Mucosa of gallbladder (tissue), 1 donor: ENCODE data around the gene TXLNG. TPM values are rescaled to one million over a fixed set of nuclear protein-coding genes. Genes with fewer than 3 reads are reported as not detected.

ENCODE experiments used
- DNase-seq: peaks from one replicate; pipeline ENCODE4 v3.0.0-alpha.2; 2020; ENCODE audit warnings: low spot score
- total RNA-seq: library from RNA; stranded (reverse); gene quantifications from one replicate; pipeline ENCODE4 v1.2.1, GENCODE V29; 2021
- donor health status: DM: no; HTN: no; CAD: no.

Gene TXLNG
- total RNA-seq, 1 donor from 2014 or later, result 11.6 TPM

DNA sequence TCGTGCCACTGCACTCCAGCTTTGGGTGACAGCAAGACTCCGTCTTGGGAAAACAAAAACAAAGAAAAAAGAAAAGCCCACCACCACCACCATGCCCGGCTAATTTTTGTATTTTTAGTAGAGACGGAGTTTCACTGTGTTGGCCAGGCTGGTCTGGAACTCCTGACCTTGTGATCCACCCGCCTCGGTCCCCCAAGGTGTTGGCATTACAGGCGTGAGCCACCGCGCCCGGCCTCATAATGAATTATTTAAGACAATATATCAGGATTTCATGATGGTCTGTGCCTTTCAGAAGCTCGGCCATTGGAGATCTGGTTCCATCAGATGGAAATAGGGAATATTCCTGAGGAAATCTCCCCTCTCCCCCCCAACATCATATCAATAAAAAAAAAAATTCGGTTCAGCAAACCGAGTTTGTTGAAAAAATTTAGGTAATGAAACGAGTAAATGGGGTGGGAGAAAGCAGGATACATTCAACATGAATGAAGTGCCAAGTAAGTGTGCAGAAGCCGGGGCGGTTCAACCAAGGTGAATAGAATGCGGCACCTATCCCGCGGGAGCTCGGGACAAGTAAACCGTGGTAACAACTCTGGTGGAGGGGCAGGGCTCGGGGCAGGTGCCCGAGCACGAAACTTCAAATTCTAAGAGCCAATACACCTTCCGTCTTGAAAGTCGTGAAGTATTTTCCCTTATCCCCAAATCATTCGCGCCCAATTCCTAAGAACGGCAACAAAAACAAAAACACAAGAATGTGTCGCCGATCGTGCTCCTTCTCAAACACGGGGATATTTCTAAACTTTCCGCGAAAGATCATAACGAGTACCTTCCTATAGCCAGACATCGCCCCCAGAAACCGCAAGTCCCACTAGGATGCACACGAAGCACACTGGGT is 773 bp upstream of the TXLNG start:
- DNase-seq, result no peak

DNA sequence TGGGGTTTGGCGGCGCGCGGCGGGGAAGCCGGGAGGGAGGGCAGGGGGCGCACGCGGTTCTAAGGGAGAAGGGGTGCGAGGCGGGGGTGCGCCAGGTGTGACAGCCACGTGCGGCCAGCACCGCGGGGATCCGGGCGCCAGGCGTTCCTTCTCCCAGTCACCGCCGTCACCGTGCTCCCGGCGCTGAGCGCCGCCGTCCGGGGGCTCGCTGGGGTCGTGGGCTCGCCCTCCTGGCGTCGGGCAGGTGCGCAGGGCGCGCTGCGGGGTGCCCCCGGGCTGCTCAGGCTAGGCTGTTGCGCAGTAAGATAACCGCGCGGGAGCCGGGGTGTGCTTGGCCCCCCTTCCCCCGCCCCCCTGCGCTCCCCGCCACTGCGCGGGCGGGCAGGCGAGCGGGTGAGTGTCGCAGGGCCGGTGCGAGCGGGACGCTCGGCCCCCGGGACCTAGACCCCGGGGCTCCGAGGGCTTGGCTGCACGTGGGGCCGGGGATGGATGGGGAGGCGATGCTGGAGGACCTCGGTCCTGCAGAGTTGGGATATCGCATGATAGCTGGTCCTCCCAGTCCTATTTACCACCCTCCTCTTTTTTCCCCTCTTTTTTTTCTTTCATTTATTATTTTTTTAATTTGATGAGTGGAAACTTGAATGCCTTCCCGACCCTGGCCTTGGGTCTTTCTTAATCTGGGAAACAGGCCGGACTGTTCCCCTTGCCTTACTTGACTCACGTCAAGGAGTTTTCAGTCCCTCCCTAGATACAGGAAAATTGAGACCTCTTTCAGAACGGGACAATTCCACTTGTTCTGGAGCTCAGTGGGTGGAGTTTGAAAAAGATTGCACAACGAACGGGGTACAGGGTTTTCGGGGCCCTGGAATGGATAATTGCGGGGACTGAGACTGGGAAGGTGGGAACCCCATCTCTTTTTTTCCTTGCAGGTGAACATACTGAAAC is 797 bp downstream of the TXLNG start:
- no peak for DNase-seq

DNA sequence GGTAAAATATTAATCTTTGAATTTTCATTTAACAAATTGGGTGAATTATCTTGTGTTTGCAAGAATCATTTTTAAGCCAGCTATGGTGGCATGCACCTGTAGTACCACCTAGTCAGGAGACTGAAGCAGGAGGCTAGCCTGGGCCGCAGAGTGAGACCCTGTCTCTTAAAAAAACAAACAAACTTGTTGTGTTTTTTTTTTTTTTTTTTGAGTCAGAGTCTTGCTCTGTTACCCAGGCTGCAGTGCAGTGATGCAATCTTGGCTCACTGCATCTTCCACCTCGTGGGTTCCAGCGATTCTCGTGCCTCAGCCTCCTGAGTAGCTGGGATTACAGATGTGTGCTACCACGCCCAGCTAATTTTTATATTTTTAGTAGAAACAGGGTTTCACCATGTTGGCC is 2.2 kb downstream of the TXLNG start:
- no peak for DNase-seq

DNA sequence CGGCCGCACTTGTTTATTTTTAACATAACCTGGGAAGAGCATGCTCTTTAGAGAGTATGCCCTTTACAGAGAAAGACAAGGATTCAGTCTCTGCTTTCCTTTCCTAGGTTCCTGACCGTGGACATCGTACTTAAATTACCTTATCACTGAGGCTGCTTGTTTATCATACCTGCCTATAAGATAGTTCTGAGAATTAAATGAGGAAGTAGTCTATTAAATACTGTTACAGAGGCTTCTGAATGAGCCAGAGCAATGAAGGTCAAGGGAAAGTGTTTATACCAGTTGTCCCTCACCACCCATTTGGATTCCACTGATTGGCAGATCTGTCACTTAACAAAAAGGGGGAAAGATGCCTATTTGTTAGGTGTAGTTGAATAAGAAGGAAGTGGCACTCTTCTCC is 10.0 kb downstream of the TXLNG start:
- no peak for DNase-seq

DNA sequence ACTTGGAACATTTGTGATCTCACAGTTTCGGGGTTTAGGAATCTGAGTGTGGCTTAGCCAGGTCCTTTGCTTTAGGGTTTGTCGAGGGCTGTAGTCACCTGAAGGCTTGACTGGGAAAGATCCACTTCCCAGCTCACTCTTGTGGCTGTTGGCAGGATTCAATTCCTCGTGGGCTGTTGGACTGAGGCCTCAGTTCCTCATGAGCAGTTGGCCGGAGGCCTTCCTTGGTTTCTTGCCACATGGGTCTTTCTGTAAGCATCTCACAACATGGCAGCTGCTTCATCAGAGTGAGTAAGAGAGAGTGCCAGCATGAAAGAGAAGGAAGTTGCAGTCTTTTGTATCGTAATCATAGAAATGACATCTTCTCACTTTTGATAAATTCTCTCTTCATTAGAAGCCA is 11.1 kb downstream of the TXLNG start:
- no peak for DNase-seq

DNA sequence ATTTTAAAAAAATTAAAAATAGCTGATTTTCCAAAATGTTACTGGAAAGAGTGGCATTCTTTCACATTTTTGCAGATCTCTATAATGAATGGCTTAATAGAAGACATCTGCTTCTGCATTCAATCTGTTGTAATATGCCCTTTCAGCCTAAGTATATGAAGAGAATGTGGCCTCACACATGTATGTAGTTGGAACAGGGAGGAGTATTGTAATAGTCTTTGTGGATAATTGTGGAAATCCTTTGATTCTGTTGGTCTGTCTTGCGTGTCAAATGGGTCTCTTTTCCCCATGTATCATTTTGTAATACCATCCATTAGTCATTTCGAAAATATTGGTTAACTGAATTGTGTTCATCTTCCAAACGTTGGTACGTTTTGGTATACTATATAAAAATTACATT is 11.6 kb downstream of the TXLNG start:
- DNase-seq, result no peak

DNA sequence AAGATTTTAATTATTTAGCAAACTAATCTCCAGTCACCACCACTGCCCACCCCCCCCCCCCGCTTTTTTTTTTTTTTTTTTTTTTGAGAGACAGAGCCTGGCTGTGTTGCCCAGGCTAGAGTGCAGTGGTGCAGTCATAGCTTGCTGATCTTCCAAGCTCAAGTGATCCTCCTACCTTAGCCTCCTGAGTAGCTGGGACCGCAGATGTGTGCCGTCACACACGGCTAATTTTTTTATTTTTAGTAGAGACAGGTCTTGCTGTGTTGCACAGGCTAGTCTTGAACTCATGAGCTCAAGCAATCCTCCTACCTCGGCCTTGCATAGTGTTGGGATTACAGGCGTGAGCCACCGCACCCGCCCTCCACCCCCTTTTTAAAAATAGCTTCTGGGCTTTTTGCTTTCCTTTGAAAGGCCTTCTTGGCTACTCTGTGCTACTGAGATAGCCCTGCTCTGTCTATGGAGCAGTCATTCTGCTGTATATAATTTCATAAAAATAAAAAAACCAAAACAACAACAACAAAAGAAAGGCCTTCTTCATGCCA is 18.7 kb downstream of the TXLNG start:
- no peak for DNase-seq

DNA sequence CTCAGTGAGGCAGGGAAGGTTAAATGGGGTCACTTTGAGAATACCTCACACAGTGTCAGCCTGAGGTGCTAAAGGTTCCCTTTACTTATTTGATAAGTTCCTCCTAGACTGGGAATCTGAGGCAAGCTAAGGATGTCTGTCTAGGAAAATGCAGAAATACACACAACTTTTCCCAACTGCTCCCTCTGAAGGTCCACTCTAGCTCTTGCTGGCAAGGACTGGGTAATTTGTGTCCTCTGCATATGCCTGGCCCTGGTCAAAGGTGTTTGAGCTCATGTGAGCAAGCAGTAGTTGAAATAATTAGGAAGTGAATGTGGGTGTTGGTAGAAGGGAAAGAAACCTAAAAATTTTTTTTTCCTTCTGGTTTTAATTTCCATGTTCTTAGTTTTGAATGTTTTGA is 21.3 kb downstream of the TXLNG start:
- DNase-seq, result no peak

DNA sequence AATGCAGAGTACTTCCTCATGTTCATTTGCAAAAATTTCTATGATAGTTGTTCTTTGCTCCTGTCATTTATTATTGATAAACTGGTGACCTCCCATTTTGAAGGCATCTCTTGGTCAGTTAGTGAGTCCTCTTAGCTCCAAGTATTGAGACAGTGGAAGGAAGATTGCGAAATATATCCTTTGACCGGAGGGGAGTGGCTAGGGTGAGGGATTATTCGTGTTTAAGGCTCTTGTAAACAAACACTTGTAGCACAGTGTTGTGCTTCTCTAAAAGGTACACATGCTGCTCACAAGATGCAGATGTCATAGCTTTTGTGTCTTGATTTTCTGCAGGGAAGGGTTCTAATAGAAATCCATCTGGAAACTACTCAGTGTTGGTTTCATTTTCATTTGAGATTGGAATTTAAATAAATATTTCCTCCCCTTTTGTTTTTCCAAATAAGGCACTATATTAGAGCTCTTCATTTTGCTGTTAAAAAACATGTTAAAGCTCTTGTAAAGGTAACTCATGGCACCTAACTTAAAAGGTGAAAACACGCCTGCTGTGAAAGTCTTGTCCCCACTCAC is 21.8 kb downstream of the TXLNG start:
- DNase-seq, result peak; percentile 65

DNA sequence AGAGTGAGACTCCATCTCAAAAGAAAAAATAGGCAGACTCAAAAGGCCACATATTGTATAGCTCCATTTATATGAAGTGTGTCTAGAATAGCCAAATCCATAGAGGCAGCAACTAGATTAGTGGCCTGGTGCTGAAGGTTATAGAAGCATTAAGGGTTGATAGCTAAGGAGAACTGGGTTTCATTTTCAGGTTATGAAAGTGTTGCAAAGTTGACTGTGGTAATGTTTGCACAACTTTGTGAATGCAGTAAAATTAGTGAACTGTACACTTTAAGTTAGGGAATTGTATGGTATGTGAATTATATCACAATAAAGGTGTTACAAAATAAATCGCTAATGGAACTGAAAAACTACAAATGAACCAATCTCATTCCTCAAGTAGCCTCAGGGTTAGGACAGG is 28.3 kb downstream of the TXLNG start:
- no peak for DNase-seq

DNA sequence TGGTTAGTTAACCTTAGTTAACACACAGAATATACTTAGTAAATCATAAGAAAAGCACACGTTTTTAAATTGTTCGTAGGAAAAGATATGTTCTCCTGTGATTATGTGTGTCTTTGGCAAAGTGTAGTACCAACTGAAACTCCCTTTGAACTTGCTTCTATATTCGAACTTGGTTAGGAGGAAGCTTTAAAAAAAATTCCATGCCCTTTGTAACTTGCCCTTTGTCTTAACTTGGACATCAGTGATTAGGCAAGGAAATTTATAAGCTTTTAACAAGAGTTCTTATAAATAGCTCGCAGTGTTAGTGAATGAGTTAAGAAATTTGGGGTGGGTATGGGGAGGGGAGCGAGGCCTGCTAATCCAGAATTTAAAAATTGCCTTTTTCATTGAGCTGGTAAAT is 33.4 kb downstream of the TXLNG start:
- no peak for DNase-seq

DNA sequence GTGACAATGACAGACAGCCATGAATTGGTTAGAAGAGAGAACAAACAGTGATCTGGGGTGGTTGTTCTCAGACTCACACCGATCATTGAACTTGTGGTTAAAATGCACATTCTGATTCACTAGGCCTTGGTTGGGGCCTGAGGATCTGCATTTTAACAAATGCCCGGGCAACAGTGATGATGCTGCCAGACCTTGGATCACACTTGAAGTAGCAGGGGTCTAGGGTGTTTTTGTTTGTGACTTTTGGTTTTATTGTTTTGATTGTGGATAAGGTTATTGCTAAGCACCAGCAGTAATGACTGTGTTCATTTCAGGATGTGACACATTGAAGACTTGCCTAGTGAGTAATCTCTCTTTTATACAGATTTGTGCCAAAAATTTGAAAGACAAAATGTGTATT is 36.5 kb downstream of the TXLNG start:
- DNase-seq, result no peak

DNA sequence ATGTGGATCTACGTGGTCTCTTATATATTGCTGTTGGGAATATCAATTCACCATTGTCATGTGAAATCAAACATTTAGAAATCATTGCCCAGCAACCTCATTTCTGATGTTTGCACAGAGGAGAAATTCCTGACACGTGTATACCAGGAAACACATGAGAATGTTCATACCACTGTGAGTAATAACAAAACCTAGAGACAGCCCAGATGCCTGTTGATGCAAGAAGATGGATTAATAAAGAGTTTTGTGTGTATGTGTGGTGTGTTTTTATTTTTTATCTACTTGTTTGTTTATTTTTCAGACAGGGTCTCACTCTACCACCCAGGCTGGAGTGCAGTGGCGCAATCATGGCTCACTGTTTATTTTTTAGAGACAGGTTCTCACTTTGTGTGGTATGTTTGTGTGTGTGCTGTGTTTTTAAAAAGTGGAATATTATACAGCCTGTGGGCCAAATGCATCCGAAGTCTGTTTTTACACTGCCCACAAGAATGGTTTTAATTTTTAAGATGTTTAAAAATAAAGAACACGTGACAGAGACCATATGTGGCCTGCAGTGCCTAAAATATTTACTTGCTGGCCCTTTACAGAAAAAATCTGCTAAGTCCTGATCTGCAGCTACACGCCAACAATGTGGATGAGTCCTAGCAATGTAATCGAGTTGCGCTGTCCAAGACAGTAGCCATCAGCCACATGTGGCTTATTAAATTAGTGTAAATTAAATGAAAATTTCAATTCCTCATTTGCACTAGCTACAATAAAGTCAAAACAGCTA is 39.2 kb downstream of the TXLNG start:
- no peak for DNase-seq

DNA sequence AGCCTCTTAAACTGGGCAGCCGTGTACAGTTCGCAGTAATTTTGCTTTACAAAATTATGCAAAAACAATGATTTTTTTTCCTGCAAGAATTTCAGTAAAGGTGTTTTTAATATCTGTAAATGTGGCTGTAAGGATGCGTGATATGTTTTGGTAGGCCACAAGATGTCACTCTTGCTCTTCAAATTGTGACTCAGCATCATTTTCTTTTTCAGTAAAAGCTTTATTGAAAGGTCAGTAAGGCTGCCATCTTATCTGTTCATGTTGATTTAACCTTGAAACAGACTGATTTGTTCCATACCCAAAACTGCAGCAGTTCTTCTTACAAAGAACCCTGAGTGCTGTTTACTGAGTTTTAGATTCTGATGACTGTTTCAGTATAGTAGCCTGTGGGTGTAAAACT is 39.9 kb downstream of the TXLNG start:
- no peak for DNase-seq

DNA sequence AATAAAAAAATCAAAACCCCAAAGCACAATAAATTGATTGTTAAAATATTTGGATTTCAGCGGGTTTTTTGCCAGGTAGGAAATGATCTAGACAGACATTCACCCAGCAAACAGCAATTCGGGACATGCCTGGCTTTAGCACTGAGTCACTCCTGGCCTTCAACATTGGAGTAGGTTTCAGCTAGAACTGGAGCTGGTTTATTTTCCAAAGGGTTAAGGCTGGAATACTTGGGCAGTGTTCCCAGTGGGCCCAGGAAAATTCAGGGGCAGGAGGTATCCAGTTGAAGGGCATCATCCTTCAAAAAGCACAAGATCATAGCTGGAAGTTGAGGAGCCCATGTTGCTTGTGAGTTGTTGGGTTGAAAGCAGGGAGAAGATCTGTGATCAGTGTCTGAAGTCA is 41.0 kb downstream of the TXLNG start:
- no peak for DNase-seq

DNA sequence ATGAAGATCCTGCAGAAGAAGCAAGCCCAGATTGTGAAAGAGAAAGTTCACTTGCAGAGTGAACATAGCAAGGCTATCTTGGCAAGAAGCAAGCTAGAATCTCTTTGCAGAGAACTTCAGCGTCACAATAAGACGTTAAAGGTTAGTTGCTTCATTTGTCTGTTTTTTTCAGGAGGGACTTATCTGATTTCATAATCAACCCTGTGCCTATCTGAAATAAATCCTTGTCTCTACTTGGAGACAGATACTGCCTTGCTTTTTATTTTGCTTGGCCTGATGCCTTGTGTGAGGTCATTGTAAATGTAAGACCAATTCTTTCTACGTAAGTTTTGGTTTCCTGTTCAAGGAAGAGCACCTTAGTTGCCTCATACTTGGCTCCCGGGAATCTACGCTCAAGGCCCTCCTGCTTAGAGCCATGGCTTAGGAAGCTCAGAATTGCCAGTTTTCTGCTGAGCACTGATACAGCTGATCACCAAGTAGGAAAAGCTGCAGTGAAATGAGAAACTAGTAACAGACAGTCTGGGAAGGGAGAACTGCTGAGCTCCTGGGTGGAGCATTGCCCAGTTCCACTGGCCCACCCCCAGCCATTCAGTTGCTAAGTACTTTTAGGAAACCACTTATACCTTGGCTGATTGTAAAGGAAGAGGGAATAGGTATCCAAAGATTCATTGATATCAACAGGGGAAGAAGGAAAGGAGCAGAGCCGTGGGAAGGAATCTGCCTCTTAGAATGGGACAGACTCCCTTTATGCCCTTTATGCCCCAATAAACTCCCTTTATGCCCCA is 42.0 kb downstream of the TXLNG start:
- peak; percentile 18 for DNase-seq

DNA sequence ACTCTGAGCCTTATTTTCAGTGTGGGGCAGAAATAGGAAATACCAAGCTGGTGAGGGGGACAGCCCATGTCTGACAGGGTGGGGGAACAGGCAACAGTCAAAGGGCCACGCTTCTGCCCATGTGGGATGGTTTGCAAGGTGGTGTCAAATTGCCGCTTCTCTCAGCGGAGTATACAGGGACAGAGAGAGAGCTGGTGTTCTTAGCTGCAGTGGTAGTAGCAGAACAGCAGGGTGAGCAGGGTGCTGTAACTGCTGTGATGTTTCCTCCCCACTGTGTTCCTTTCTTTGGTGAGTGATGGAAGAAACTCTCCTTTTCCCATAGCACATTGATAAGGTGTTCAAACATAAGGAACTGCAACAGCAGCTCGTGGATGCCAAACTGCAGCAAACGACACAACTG is 46.0 kb downstream of the TXLNG start:
- DNase-seq, result no peak

DNA sequence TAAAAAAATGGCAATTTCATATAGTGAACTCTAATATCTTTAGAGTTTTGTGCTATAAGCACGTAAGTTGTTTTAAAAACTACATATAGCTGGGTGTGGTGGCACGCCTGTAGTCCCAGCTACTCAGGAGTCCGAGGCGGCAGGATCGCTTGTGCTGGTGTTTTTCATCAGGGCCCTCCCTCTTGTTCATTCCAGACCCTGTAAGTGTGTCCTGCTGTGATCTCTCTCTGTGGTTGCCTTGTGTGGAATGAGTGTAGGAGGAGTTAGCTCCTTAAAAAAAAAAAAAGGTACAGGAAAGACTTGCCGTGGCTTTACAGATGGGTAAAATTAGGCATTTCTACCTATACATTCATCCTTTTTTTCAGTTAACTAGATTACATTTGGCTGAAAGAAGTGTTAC is 48.5 kb downstream of the TXLNG start:
- DNase-seq, result no peak

DNA sequence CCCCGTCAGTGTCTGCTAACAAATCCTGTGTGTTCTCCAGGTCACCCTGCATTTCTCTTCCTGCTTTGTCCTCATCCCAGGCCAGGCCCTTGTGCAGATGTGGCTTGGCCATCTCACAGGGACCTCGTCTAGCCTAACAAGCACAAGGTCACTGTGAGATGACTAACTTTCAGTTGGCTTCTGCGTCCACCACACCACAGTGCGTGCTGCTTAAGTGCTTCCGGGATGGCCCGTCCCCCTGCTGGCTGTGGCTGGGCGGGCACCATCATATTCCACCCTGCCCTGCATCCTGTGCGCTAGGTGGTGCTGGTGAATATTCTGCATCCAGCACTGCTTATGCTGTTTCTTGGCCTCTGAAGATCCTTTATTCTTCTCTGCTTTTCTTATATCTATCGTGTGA is 50.1 kb downstream of the TXLNG start:
- DNase-seq, result peak; percentile 23

DNA sequence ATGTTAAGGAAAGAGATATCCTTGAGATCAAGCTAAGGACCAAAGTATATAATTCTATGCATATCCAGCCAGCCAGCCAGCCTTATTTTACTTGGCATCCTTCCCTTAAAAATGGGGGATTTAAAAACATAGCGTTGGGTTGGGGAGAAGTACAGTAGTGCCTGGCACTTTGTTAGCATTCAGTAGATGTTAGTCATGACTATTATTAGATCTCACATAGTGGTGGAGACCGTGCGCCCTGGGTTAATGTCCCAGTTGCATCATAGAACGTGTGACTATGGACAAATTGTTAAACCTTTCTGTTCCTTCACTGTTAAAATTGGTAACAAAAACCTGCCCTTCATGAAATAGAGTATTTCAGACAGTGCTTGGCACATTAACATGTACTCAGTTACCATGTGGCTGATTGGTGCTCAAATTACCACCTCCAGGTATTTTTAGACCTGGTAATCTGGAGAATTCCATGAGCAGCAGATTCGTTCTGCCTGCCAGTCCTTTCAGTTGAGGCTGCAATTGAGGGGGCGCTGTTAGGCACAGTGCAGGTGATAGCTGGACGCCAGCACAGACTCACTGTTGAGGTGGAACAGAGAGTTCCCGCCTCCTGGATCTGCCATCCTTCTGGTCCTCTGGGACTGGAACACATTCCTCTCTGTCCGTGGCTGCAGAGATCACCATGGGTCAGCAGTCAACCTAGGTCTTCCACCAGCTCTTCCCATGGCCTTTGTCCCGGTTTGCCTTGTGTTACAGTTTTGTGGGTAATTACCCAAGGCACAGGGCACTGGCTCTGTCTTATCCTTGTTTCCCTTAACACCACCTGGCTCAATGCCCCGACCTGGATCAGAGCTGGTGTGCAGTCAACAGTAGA is 52.2 kb downstream of the TXLNG start:
- no peak for DNase-seq
